ENCODE results near the gene GPC5. TPM values are rescaled to one million over a fixed set of nuclear protein-coding genes. Genes with fewer than 3 reads are reported as not detected.

GPC5 gene
- total and polyA plus RNA-seq, 4 donors: 0.51 to 22.4 (median 2.0) TPM

DNA sequence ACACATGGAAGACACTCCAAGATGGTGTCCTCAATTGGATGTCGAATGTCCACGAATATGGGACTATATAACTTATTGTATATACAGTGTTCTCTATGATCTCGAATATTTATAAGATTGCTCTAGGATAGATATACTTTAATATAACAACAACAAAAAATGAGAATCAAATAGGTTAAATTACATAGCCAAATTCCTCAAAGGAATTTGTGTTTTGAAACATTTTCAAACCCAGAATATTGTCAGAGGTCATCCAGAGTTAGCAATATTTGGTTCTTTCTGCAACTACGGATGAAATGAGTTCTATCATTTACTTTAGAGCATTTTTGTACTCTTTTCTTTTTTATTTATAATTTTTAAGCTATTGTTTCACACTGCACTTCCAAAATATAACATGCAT is 857.8 kb downstream of the GPC5 start:
- TF ChIP-seq, protein P1, sequence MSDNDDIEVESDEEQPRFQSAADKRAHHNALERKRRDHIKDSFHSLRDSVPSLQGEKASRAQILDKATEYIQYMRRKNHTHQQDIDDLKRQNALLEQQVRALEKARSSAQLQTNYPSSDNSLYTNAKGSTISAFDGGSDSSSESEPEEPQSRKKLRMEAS (IDR thresholded peaks at IDR 0.05): no peak
- TF ChIP-seq GABPA (IDR thresholded peaks at IDR 0.05 in 1 of 2, conservative IDR thresholded peaks at IDR 0.05 in 1 of 2) (no peak), HNF4A (conservative IDR thresholded peaks at IDR 0.05) (no peak)
- TF ChIP-seq, protein P2, sequence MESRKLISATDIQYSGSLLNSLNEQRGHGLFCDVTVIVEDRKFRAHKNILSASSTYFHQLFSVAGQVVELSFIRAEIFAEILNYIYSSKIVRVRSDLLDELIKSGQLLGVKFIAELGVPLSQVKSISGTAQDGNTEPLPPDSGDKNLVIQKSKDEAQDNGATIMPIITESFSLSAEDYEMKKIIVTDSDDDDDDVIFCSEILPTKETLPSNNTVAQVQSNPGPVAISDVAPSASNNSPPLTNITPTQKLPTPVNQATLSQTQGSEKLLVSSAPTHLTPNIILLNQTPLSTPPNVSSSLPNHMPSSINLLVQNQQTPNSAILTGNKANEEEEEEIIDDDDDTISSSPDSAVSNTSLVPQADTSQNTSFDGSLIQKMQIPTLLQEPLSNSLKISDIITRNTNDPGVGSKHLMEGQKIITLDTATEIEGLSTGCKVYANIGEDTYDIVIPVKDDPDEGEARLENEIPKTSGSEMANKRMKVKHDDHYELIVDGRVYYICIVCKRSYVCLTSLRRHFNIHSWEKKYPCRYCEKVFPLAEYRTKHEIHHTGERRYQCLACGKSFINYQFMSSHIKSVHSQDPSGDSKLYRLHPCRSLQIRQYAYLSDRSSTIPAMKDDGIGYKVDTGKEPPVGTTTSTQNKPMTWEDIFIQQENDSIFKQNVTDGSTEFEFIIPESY (IDR thresholded peaks at IDR 0.05): no peak
- no peak for DNase-seq (ENCODE audit: low spot score)
- 86% methylated on average over 4 of the region's 4 CpGs for WGBS
- H3K4me1 ChIP-seq (ENCODE audit: control insufficient read depth in 4 of 4, insufficient read depth in 4 of 4, low read length in 3 of 4): no peaks in the 10 kb centered on the region
- H3K9me3 ChIP-seq (ENCODE audit: control insufficient read depth in 4 of 4, low read length in 3 of 4): no peaks in the 10 kb centered on the region
- H3K27me3 ChIP-seq (ENCODE audit: control insufficient read depth in 4 of 4, insufficient read depth in 4 of 4, low read length in 3 of 4): peaks cover 0 to 3% (median 0%) of the 10 kb centered on the region in 4 donors
- no peak overlapping the region for H3K27ac ChIP-seq (ENCODE audit: low read depth in 1 of 2, low read length in 2 of 2)
- H3K36me3 ChIP-seq (ENCODE audit: control insufficient read depth in 4 of 4, insufficient read depth in 3 of 4, low read depth in 1 of 4, low read length in 3 of 4): no peaks in the 10 kb centered on the region
- H3K9ac ChIP-seq (ENCODE audit: low read depth in 1 of 2, low read length in 2 of 2): no peak overlapping the region
- H3K4me3 ChIP-seq (ENCODE audit: low read depth in 1 of 3, low read length in 3 of 3): no peak overlapping the region

DNA sequence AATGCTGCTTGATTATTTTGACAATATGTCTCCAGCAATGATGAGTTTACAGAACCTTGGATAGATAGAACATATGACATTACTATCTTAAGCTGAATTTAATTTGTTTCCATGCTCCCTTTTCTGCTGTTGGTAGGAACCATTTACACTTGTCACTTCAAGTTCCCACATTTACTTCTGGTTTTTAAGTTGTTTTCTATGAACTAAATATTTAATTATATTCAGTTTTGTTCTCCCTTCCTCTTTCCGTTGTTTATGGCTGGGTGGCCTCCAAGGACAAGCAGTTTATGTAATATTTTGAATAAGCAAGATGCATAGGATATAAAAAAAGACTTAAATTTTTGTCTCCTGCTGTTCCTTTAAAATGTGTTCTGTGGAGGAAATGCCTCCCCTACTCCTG is 860.6 kb downstream of the GPC5 start:
- Histone ChIP-seq H3K9ac (ENCODE audit: low read depth in 1 of 2, low read length in 2 of 2) (no peak overlapping the region), H3K27ac (ENCODE audit: low read depth in 1 of 2, low read length in 2 of 2) (no peak overlapping the region), H3K36me3 (ENCODE audit: control insufficient read depth in 4 of 4, insufficient read depth in 3 of 4, low read depth in 1 of 4, low read length in 3 of 4) (no peaks in the 10 kb centered on the region), H3K27me3 (ENCODE audit: control insufficient read depth in 4 of 4, insufficient read depth in 4 of 4, low read length in 3 of 4) (peaks cover 0 to under 1% (median 0%) of the 10 kb centered on the region in 4 donors), H3K4me3 (ENCODE audit: low read depth in 1 of 3, low read length in 3 of 3) (no peak overlapping the region), H3K9me3 (ENCODE audit: control insufficient read depth in 4 of 4, low read length in 3 of 4) (no peaks in the 10 kb centered on the region), H3K4me1 (ENCODE audit: control insufficient read depth in 4 of 4, insufficient read depth in 4 of 4, low read length in 3 of 4) (no peaks in the 10 kb centered on the region)
- no peak for DNase-seq (ENCODE audit: low spot score)
- no peak for TF ChIP-seq FOXA1 (IDR thresholded peaks at IDR 0.05)
- no peak for TF ChIP-seq YY1 (IDR thresholded peaks at IDR 0.05)
- 71% methylated on average over 1 of the region's 1 CpG for WGBS

DNA sequence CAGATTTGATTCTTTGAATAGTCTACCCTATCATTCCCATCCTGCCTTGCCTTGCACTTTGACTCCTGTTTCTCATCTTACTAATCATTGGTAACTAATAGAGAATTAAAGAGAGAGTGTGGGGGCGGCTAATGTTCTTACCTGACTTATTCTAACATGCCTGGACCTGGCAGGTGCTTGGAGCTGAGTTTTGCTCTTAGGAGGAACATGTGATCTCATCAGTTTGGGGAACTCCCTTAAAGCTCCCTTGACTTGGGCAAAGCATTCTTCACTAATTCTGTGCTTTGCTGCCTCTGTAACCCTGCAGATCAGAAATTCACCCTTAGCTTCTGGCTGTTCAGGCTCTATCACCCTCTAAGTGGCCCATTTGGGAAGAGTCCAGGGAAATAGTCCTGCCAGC is 861.1 kb downstream of the GPC5 start:
- H3K4me1 ChIP-seq (ENCODE audit: control insufficient read depth in 4 of 4, insufficient read depth in 4 of 4, low read length in 3 of 4): no peaks in the 10 kb centered on the region
- H3K4me3 ChIP-seq (ENCODE audit: low read depth in 1 of 3, low read length in 3 of 3): no peak overlapping the region
- H3K9me3 ChIP-seq (ENCODE audit: control insufficient read depth in 4 of 4, low read length in 3 of 4): no peaks in the 10 kb centered on the region
- H3K27ac ChIP-seq (ENCODE audit: low read depth in 1 of 2, low read length in 2 of 2): no peak overlapping the region
- no peak for DNase-seq (ENCODE audit: low spot score)
- TF ChIP-seq YY1 (IDR thresholded peaks at IDR 0.05) (no peak), JUND (IDR thresholded peaks at IDR 0.05) (no peak), RAD21 (IDR thresholded peaks at IDR 0.05) (no peak), EGR1 (IDR thresholded peaks at IDR 0.05; ENCODE audit: low read depth in 2 of 2) (no peak), GABPA (IDR thresholded peaks at IDR 0.05 in 1 of 2, conservative IDR thresholded peaks at IDR 0.05 in 1 of 2) (no peak), TAF1 (conservative IDR thresholded peaks at IDR 0.05) (no peak), HNF4G (IDR thresholded peaks at IDR 0.05) (no peak), FOXA1 (IDR thresholded peaks at IDR 0.05) (no peak), HNF4A (conservative IDR thresholded peaks at IDR 0.05) (no peak)
- TF ChIP-seq, protein P3, sequence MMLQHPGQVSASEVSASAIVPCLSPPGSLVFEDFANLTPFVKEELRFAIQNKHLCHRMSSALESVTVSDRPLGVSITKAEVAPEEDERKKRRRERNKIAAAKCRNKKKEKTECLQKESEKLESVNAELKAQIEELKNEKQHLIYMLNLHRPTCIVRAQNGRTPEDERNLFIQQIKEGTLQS (IDR thresholded peaks at IDR 0.05): no peak
- TF ChIP-seq, protein P1 (IDR thresholded peaks at IDR 0.05): no peak
- no peaks in the 10 kb centered on the region for H3K27me3 ChIP-seq (ENCODE audit: control insufficient read depth in 4 of 4, insufficient read depth in 4 of 4, low read length in 3 of 4)
- no peak overlapping the region for H3K9ac ChIP-seq (ENCODE audit: low read depth in 1 of 2, low read length in 2 of 2)
- no peaks in the 10 kb centered on the region for H3K36me3 ChIP-seq (ENCODE audit: control insufficient read depth in 4 of 4, insufficient read depth in 3 of 4, low read depth in 1 of 4, low read length in 3 of 4)
- WGBS: 79% methylated on average over 1 of the region's 1 CpG
